GM18868 (cell line): Measurements from ENCODE around the gene HIKESHI.
A peak's percentile ranks its signal among the peaks of the same experiment; 100 is the strongest.
"Not testable (repeated sequence)": the region's sequence is repeated elsewhere in the genome, so short reads cannot be mapped to it uniquely, and the experiment has no call there.

Experiments
- ATAC-seq: cut with Tn5 transposase; IDR thresholded peaks from one replicate; pipeline ENCODE4 v1.9.1; 2021; ENCODE audit warnings: mild to moderate bottlenecking, moderate library complexity; ENCODE audit not compliant: unreplicated experiment

The HIKESHI gene

GRCh38 chr11:86302092-86302793, at the start of gene HIKESHI:
Gene HIKESHI (plus strand): TSS chr11:86302240. CDS start chr11:86302449, 209 bp downstream.
- peak; percentile 99 for ATAC-seq

GRCh38 chr11:86255896-86256295, 46.1 kb upstream of the HIKESHI start:
- peak; percentile 84 for ATAC-seq

- ATAC-seq, result no peak
These were observed 45.4 kb upstream of the HIKESHI start for GRCh38 chr11:86256608-86257007.

- ATAC-seq, result no peak
These were observed 44.6 kb upstream of the HIKESHI start for GRCh38 chr11:86257446-86257845.

GRCh38 chr11:86259730-86260129, 42.3 kb upstream of the HIKESHI start:
- ATAC-seq, result no peak

GRCh38 chr11:86261328-86261727, 40.7 kb upstream of the HIKESHI start:
- no peak for ATAC-seq

GRCh38 chr11:86262387-86262786, 39.7 kb upstream of the HIKESHI start:
- ATAC-seq, result no peak

- ATAC-seq, result no peak
These were observed 37.4 kb upstream of the HIKESHI start for GRCh38 chr11:86264649-86265048.

GRCh38 chr11:86265194-86265593, 36.8 kb upstream of the HIKESHI start:
- ATAC-seq, result no peak

- no peak for ATAC-seq
These were observed 32.4 kb upstream of the HIKESHI start for GRCh38 chr11:86269645-86270044.

GRCh38 chr11:86274503-86274902, 27.5 kb upstream of the HIKESHI start:
- no peak for ATAC-seq

- no peak for ATAC-seq
These were observed 27.0 kb upstream of the HIKESHI start for GRCh38 chr11:86274999-86275398.

GRCh38 chr11:86275493-86276370, 26.3 kb upstream of the HIKESHI start:
- ATAC-seq, result peak; percentile 45

GRCh38 chr11:86277741-86278140, 24.3 kb upstream of the HIKESHI start:
- ATAC-seq, result no peak

GRCh38 chr11:86278226-86278625, 23.8 kb upstream of the HIKESHI start:
- no peak for ATAC-seq

- no peak for ATAC-seq
These were observed 22.3 kb upstream of the HIKESHI start for GRCh38 chr11:86279747-86280146.

GRCh38 chr11:86287468-86287796, 14.6 kb upstream of the HIKESHI start:
- no peak for ATAC-seq

GRCh38 chr11:86288776-86289507, 13.1 kb upstream of the HIKESHI start:
- ATAC-seq, result peak; percentile 19

- ATAC-seq, result not testable (repeated sequence)
These were observed 12.3 kb upstream of the HIKESHI start for GRCh38 chr11:86289508-86290280.

- ATAC-seq, result peak; percentile 23
These were observed 10.4 kb upstream of the HIKESHI start for GRCh38 chr11:86291466-86292262.
